Measurements from ENCODE around the gene PCGF5.
"Not testable (repeated sequence)": the region's sequence is repeated elsewhere in the genome, so short reads cannot be mapped to it uniquely, and the experiment has no call there.

The PCGF5 gene

GRCh38 chr10:91271886-91272285 lies 51.4 kb downstream of the PCGF5 start:
- no peak for DNase-seq

GRCh38 chr10:91284486-91285090 lies 64.1 kb downstream of the PCGF5 start:
- no peak for DNase-seq

- no peak for DNase-seq
Measured at GRCh38 chr10:91286572-91286971, 66.1 kb downstream of the PCGF5 start.

- DNase-seq = no peak
Measured at GRCh38 chr10:91287276-91287675, 66.8 kb downstream of the PCGF5 start.

GRCh38 chr10:91287912-91288311 lies 67.4 kb downstream of the PCGF5 start:
- DNase-seq = no peak

GRCh38 chr10:91289305-91289704 lies 68.8 kb downstream of the PCGF5 start:
- DNase-seq = no peak

GRCh38 chr10:91290607-91291006 lies 70.1 kb downstream of the PCGF5 start:
- no peak for DNase-seq

GRCh38 chr10:91294134-91294906 lies 73.9 kb downstream of the PCGF5 start:
- no peak for DNase-seq

GRCh38 chr10:91295346-91295745 lies 74.9 kb downstream of the PCGF5 start:
- DNase-seq = no peak

GRCh38 chr10:91296471-91296870 lies 76.0 kb downstream of the PCGF5 start:
- DNase-seq = no peak

GRCh38 chr10:91298224-91298871 lies 77.9 kb downstream of the PCGF5 start:
- DNase-seq = peak; percentile 76

- DNase-seq = no peak
Measured at GRCh38 chr10:91299999-91300575, 79.6 kb downstream of the PCGF5 start.

- not testable (repeated sequence) for DNase-seq
Measured at GRCh38 chr10:91302946-91303345, 82.5 kb downstream of the PCGF5 start.

- DNase-seq = not testable (repeated sequence)
Measured at GRCh38 chr10:91305979-91306378, 85.5 kb downstream of the PCGF5 start.

- DNase-seq = no peak
Measured at GRCh38 chr10:91307489-91307888, 87.0 kb downstream of the PCGF5 start.

- no peak for DNase-seq
Measured at GRCh38 chr10:91309711-91310110, 89.2 kb downstream of the PCGF5 start.

GRCh38 chr10:91311601-91312381 lies 91.3 kb downstream of the PCGF5 start:
- no peak for DNase-seq

- DNase-seq = no peak
Measured at GRCh38 chr10:91312382-91312733, 91.9 kb downstream of the PCGF5 start.

GRCh38 chr10:91313796-91314485 lies 93.5 kb downstream of the PCGF5 start:
- no peak for DNase-seq

- no peak for DNase-seq
Measured at GRCh38 chr10:91316486-91316885, 96.0 kb downstream of the PCGF5 start.

GRCh38 chr10:91317541-91317940 lies 97.1 kb downstream of the PCGF5 start:
- DNase-seq = no peak

GRCh38 chr10:91319336-91319735 lies 98.9 kb downstream of the PCGF5 start:
- DNase-seq = no peak
